IPS DF 19.7 (cell line): Measurements from ENCODE around the gene ITGB3.
"Not testable (repeated sequence)": the region's sequence is repeated elsewhere in the genome, so short reads cannot be mapped to it uniquely, and the experiment has no call there.

Experiments used
- DNase-seq: peaks from one replicate; pipeline ENCODE4 v3.0.0-alpha.2; 2013; ENCODE audit warnings: low read depth, low spot score

The ITGB3 gene

GRCh38 chr17:47244697-47245096 is 8.9 kb upstream of the ITGB3 start:
- DNase-seq = no peak

DNA sequence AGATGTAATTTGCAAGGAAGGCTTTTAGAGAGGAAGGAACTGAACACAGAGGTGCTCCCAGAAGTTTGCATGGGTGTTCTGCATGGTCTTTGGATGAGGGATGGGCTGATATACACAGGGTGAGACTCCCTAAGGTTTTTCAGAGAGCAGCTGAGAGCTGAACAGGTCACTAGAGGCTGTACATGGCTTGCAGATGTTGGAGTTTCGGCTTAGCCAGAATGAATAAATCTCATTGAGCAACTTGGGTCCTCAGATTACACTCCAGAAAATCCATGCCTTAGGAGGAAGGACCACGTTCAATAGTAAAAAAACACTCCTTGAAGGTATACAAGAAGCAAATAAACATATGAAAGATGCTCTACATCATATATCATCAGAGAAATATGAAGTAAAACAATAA is 7.5 kb upstream of the ITGB3 start:
- DNase-seq = no peak

- no peak for DNase-seq
Observed at GRCh38 chr17:47250855-47251254, 2.8 kb upstream of the ITGB3 start.

DNA sequence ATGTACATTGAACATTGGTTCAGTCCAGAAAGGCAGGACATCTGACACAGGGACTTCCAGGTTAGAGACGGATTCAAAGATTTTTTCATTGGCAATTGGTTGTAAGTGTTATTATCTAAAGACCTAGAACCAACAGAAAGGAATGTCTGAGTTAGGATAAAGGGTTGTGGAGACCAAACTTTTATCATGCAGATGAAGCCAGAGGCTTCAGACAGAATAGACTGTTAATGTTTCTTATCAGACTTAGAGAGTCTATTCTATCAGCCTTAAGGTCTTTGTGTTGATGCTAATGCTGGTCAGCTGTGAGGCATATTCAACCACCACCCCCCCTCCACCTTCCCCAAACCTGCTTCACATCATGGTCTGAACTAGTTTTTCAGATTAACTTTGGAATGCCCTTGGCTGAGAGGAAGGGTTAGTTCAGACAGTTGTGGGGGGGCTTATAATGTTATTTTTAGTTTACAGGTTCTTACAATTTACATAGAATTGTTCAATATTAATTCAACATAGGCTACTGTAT is 2.1 kb upstream of the ITGB3 start:
- no peak for DNase-seq

- no peak for DNase-seq
Observed at GRCh38 chr17:47252209-47252608, 1.4 kb upstream of the ITGB3 start.

DNA sequence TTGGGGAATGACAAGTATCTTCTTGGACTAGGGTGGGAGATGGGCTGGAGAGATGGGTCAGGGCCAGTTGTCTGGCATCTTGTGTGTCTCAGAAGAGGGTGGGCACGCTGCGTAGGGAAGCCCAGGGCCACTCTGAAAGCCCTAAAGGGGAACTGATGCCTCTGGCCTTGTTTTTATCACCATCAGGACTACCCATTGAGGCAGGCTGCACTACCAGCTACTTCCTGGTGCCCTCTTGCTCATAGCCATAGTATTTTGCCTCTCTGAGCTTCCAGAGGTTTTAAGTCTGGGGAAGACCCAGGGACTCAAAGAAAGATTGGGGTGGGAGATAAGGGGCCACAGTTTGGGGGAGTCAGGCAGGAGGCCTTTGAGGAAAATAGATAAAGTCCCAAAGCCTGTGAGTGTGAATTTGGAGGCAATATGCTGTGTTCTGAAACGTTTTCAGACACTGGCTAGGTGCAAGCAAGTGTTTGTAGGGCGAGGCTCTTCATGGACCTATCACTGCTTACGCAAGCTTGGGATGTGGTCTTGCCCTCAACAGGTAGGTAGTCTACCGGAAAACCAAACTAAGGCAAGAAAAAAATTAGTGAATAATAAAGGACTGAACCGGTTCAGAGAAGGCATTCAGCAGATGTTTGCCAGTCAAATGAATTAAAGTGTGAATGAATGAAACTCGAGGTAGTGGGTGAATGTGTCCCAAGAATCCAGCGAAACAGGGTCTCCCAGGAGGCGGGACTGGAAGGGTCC is 688 bp upstream of the ITGB3 start:
- no peak for DNase-seq

DNA sequence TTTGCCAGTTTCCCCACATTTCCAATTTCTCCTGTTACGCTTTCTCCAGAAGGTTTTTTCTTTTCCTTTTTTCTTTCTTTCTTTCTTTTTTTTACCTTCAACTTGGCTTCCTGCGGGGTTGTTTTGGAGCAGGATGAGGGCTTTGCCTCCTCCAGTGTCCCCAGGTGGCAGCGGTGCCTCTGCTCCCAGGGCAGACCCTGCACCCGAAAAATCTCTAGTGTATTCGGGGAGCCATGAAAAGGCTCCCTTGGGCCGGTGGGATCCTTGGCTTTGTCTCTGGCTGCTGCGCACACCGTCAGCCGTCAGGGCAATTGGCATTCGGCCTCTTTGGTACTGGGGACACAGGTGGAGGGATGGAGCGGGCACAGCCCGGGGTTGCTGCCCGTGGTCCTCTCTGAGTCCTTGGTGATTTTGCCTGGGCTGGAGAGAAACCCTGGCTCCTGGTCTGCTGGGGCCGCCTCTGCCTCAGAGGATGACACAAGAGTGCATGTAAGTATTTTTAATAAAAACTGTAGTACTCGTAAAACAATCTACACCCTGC is 846 bp downstream of the ITGB3 start:
- DNase-seq = no peak

DNA sequence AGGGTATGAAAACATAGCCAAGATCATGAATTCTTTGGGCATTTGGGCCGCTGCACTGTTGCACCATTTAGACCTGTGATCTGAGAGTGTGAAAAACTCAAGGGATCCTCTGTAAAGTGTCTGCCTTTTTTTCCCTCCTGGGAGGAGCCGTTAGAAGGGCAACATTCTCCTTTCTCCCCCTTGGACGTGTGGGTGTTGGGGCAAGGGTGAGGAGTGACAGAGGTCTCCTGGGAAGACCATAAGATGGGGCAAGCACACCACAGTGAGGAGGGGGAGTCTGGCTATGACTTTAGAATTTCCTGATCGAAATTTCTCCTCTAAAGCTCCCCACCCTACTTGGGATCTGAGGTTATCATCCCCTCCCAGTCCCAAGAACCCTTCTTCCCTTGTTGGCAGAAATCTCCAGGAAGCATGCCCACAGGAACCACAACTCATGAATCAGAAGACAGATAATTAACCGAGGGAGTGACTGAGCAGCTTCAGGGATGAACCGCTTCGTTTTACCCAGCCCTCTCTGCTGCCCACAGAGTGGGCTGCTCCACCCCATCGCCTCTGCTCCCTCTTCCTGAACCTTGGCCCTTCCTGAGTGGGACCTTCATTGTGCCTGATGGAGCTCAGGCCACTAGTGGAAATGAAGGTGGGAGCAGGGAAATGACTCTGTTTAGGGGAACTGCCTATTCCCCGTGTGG is 4.2 kb downstream of the ITGB3 start:
- no peak for DNase-seq

DNA sequence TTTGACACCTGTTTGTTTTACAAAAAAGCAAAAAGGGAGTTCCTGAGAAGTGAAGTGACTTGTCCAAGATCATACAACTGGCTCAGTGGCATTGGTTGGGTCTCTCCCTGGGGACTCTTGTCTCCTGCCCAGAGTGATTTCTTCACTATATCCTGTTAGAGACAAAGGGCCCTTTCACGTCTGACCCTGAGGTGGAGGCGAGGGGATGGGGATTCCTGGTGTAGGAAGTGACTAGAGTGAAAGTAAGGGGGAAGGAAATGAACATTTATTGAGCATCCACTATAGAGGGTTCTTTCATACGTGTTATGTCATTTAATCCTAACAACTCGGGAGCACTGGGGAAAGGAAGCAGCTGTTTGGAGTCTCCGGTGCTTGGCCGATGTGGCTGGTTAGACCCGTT is 9.0 kb downstream of the ITGB3 start:
- DNase-seq = no peak

DNA sequence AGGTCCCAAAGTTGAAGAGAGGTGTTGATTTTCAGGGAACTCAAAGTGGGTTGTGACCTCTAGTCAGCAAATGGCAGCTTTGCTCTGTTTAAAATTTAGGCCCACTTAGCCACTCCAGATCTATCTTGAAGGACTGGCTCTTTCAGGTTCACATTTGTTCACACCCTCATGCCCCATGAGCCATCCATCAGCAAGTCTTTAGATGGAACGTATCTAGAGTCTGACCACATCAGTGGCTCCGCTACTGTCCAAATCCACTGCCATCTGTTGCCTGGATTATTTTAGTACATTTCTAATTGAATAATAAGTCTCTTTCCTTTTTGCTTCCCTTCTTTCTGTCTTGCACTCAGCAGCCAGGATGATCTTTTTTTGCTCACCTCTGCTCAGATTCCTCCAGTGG is 10.5 kb downstream of the ITGB3 start:
- no peak for DNase-seq

DNA sequence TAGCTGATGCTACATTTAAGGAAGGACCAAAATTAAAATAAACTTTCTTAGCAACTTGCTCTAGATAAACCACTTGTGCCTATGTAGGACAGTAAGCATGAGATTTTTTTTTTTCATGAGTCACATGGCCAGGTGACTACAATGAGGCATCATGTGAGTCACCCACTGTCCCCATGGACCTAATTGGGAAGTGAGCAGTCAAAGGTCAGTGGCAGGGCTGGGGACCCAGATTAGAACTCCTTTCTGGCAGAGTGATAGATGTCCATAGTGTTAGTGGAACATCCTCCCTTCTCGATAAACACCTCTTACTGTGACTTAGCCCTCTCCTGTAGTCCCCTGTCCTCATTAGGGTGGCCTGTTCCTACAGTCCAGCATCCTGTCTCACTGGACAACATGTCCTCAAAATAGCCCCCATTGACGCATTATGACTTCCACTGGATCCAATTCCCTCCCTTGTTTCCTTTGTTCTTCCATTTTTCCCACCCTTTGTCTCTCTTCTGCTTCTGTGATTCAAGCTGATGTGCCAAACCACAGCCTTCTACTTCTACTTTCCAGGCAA is 12.4 kb downstream of the ITGB3 start:
- DNase-seq = no peak

- no peak for DNase-seq
Observed at GRCh38 chr17:47266782-47267181, 13.2 kb downstream of the ITGB3 start.

- DNase-seq = no peak
Observed at GRCh38 chr17:47267354-47267828, 13.8 kb downstream of the ITGB3 start.

GRCh38 chr17:47268964-47269363 is 15.3 kb downstream of the ITGB3 start:
- not testable (repeated sequence) for DNase-seq

- DNase-seq = not testable (repeated sequence)
Observed at GRCh38 chr17:47269561-47270280, 16.1 kb downstream of the ITGB3 start.

GRCh38 chr17:47270946-47271705 is 17.5 kb downstream of the ITGB3 start:
- no peak for DNase-seq

DNA sequence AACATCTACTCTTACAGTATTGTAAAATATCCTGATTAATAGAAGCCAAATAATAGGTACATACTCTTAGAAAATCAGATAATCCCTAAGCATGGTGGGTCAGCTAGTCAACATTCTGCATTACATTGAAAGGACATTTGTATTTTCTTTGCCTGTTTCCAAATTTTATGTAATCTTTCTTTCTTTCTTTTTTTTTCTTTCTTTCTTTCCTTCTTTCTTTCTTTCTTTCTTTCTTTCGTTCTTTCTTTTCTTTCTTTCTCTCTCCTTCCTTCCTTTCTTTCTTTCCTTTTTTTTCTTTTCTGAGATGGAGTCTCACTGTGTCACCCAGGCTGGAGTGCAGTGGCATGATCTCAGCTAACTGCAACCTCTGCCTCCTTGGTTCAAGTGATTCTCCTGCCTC is 18.9 kb downstream of the ITGB3 start:
- no peak for DNase-seq

DNA sequence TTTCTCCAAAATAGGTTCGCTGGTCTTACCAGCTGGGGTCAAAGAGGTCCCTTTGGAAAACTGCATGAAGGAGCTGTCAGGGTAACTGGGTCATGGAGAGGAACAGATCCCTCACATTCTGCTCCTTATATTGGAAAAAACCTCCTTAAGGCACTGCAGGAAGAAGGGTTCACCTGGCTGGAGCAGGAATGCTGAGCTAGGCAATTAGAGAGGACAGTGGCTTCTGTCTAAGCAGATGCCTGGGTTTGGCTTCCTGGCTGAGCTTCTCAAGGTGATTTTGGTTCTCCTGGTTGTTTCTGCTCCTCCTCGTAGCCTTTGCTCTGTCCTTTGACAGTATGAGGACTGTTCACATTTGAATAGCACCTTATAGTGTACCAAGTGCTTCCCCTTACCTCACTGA is 19.6 kb downstream of the ITGB3 start:
- DNase-seq = no peak

DNA sequence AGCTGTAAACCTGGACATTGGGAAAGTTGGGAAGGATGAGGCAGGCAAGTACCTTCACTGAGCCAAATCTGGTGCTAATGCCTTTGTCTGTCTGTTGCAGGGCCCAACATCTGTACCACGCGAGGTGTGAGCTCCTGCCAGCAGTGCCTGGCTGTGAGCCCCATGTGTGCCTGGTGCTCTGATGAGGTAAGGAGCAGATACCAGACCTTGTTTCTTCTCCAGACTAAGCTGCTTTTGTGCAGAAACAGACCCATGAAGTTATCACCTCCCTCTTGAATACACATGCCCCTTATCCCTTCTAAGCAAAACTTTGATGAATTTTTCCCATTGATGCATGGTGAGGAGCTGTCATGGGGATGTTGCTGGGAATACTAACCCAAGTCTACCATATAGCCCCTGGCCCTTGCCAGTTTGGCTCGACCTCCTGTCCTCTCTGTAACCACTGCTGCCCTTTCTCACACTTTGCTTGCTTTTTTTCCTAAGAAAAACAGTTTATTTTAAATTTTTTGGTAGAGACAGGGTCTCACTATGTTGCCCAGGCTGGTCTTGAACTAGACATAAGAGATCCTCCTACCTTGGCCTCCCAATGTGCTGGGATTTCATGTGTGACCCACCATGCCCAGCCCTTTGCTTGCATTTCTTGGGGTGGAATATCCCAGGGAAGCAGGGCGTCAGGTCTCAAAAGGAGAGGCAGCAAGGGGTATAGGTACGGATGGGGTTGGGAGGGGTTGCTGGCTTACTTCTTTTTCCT is 20.9 kb downstream of the ITGB3 start:
- DNase-seq = no peak

GRCh38 chr17:47275245-47275984 is 21.8 kb downstream of the ITGB3 start:
- DNase-seq = no peak
